ENCODE data around the gene EVA1B. TPM values are rescaled to one million over a fixed set of nuclear protein-coding genes. Genes with fewer than 3 reads are reported as not detected.

EVA1B gene
- total and polyA plus RNA-seq, 2 of the 4 experiments (the other 2 are of a cell fraction): 49.8 to 64.6 TPM

DNA sequence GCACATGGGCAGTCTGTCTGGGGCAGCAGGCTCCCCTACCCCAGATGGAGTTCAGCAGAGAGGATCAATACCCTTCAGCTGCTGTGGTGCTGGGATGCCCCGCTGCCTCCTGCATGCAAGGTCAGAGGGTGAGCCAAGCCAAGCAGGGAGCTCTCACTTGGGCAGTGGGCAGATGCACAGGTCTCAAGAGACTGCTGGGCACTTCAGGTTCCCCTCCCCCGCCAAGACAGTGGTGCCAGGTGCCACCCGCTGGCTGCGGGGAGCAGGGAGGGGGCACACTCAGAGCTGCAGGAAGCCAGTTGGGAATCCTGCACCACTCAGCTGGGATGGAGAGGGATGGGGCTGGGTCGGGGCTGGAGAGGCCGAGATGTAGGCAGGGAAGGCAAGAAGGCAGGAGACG is 15.8 kb upstream of the EVA1B start:
- Histone ChIP-seq H3K9ac (ENCODE audit: low read depth, low read length) (no peak overlapping the region), H2AK5ac (ENCODE audit: low read depth, low read length) (no peak overlapping the region), H3K27ac (ENCODE audit: insufficient read depth, low read length) (no peak overlapping the region), H3K18ac (ENCODE audit: low read depth, low read length) (no peak overlapping the region), H3K79me1 (ENCODE audit: low read depth in 1 of 2, low read length in 2 of 2) (peaks cover 0 to 15% of the 10 kb centered on the region in 2 experiments; a peak in 1 of 4 replicates), H3K14ac (replicated peaks; ENCODE audit: low read depth, low read length) (no peak overlapping the region), H3K9me1 (ENCODE audit: insufficient read depth, low read length) (peaks cover 8% of the 10 kb centered on the region; the same call in 1 of the 2 replicates), H2BK5ac (ENCODE audit: low read depth, low read length, poor library complexity, severe bottlenecking) (no peak overlapping the region), H2AK9ac (replicated peaks; ENCODE audit: low read depth, low read length, poor library complexity) (no peak overlapping the region), H3K4me2 (ENCODE audit: low read depth, low read length) (no peak overlapping the region), H3K4me1 (ENCODE audit: control insufficient read depth, insufficient read depth, low read length) (peaks cover 12% of the 10 kb centered on the region), H2AFZ (replicated peaks; ENCODE audit: low read length, poor library complexity) (no peak overlapping the region), H4K5ac (ENCODE audit: low read depth, low read length) (no peak overlapping the region), H4K91ac (ENCODE audit: insufficient read depth, low read depth, low read length) (no peak overlapping the region), H3K23ac (ENCODE audit: low read depth, low read length) (no peak overlapping the region), H3K9me3 (ENCODE audit: control insufficient read depth, insufficient read depth, low read length) (no peaks in the 10 kb centered on the region), H2BK20ac (ENCODE audit: low read depth, low read length) (no peak overlapping the region), H4K8ac (ENCODE audit: low read depth in 2 of 2, low read length in 2 of 2) (no peak overlapping the region), H3K36me3 (ENCODE audit: control insufficient read depth, insufficient read depth, low read length) (peaks cover 39% of the 10 kb centered on the region), H2BK120ac (ENCODE audit: low read depth, low read length) (no peak overlapping the region), H3K4me3 (ENCODE audit: insufficient read depth, low read depth, low read length) (no peak overlapping the region), H3K4ac (ENCODE audit: low read depth, low read length) (no peak overlapping the region), H3K56ac (ENCODE audit: extremely low read depth, insufficient read depth, low read length) (no peak overlapping the region), H4K20me1 (ENCODE audit: insufficient read depth, low read length) (no peaks in the 10 kb centered on the region), H2BK15ac (ENCODE audit: low read depth, low read length) (no peak overlapping the region), H3K27me3 (ENCODE audit: control insufficient read depth, insufficient read depth, low read length) (no peaks in the 10 kb centered on the region)
- TF ChIP-seq ELK1 (IDR thresholded peaks at IDR 0.05; ENCODE audit: borderline replicate concordance, low read depth, low read length) (no peak), MAZ (IDR thresholded peaks at IDR 0.05; ENCODE audit: borderline replicate concordance, low read depth, low read length) (no peak), FOS (IDR thresholded peaks at IDR 0.05; ENCODE audit: low read depth, low read length) (no peak), RAD21 (IDR thresholded peaks at IDR 0.05; ENCODE audit: low read length) (no peak), RFX5 (IDR thresholded peaks at IDR 0.05; ENCODE audit: low read depth, low read length) (no peak), POLR2A (IDR thresholded peaks at IDR 0.05; ENCODE audit: low read depth, low read length) (no peak), NFE2L2 (IDR thresholded peaks at IDR 0.05; ENCODE audit: low read depth, low read length) (no peak), BHLHE40 (IDR thresholded peaks at IDR 0.05; ENCODE audit: low read depth, low read length) (no peak), RCOR1 (IDR thresholded peaks at IDR 0.05; ENCODE audit: insufficient replicate concordance, low read length) (no peak), MAFK (IDR thresholded peaks at IDR 0.05; ENCODE audit: low read depth, low read length) (no peak), CEBPB (IDR thresholded peaks at IDR 0.05; ENCODE audit: low read depth, low read length) (no peak), SMC3 (IDR thresholded peaks at IDR 0.05; ENCODE audit: low read depth, low read length) (no peak), CTCF (conservative IDR thresholded peaks at IDR 0.05; ENCODE audit: low read depth, low read length) (no peak), CHD1 (IDR thresholded peaks at IDR 0.05; ENCODE audit: low read depth, low read length) (no peak), MXI1 (IDR thresholded peaks at IDR 0.05; ENCODE audit: borderline replicate concordance, low read depth, low read length) (no peak)
- TF ChIP-seq, protein P1, sequence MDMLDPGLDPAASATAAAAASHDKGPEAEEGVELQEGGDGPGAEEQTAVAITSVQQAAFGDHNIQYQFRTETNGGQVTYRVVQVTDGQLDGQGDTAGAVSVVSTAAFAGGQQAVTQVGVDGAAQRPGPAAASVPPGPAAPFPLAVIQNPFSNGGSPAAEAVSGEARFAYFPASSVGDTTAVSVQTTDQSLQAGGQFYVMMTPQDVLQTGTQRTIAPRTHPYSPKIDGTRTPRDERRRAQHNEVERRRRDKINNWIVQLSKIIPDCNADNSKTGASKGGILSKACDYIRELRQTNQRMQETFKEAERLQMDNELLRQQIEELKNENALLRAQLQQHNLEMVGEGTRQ (IDR thresholded peaks at IDR 0.05; ENCODE audit: low read depth, low read length): no peak
- CTCF ChIA-PET: no interaction called here
- ATAC-seq (ENCODE audit: low read depth) (no peak), DNase-seq (no peak)
- no TSS peak for BruUV-seq (replicated peaks)
- dilution Hi-C loops (cut with HindIII; ENCODE audit: low sequenced_read_pairs, unreplicated experiment) (no loop called here), in situ Hi-C loops (cut with MboI; ENCODE audit: low sequenced_read_pairs) (loop anchor here (5.0 kb wide), 1 partner anchor 83 kb away; no protein-coding TSS in a partner anchor), intact Hi-C loops (cut with micrococcal nuclease) (no loop called here)
- POLR2A ChIA-PET (ENCODE audit: unreplicated experiment): interaction anchor here (0.5 kb wide), 1 partner anchor 29 kb away, joined by 3 read pairs; no protein-coding TSS in a partner anchor
- WGBS, 2 experiments (ENCODE audit: extremely low coverage in 2 of 2, insufficient read length in 1 of 2): no CpG with 5 or more reads among the region's 7 CpGs

Data from IMR-90 (cell line).